AG09319 (cell line): Measurements from ENCODE around the gene MDM4.
A peak's percentile ranks its signal among the peaks of the same experiment; 100 is the strongest.

ENCODE experiments used
- DNase-seq: peaks from one replicate; pipeline ENCODE4 v3.0.0-alpha.2; 2010; ENCODE audit warnings: low read depth; ENCODE audit errors: extremely low read depth
- CTCF ChIP-seq: IDR thresholded peaks from 2 replicates; pipeline ENCODE4 v1.5.1; 2011; ENCODE audit warnings: low read depth, mild to moderate bottlenecking, inconsistent platforms, low read length, moderate library complexity

Gene MDM4

GRCh38 chr1:204563307-204563706, 47.1 kb downstream of the MDM4 start:
- no peak for DNase-seq
- TF ChIP-seq CTCF = no peak

- no peak for DNase-seq
- no peak for TF ChIP-seq CTCF
Observed at GRCh38 chr1:204563780-204564179, 47.6 kb downstream of the MDM4 start.

- DNase-seq = no peak
- no peak for TF ChIP-seq CTCF
Observed at GRCh38 chr1:204564835-204565234, 48.6 kb downstream of the MDM4 start.

- peak; percentile 46 for DNase-seq
- peak; percentile 59 for TF ChIP-seq CTCF
Observed at GRCh38 chr1:204565617-204566582, 49.7 kb downstream of the MDM4 start.

- TF ChIP-seq CTCF = no peak
- DNase-seq = no peak
Observed at GRCh38 chr1:204566583-204566955, 50.4 kb downstream of the MDM4 start.

- no peak for DNase-seq
- TF ChIP-seq CTCF = no peak
Observed at GRCh38 chr1:204567071-204567470, 50.9 kb downstream of the MDM4 start.

- DNase-seq = no peak
- no peak for TF ChIP-seq CTCF
Observed at GRCh38 chr1:204568576-204569315, 52.5 kb downstream of the MDM4 start.
